HCT116 (cell line): ENCODE measurements around the gene RFX3. TPM values are rescaled to one million over a fixed set of nuclear protein-coding genes. Genes with fewer than 3 reads are reported as not detected.

Source experiments
- ATAC-seq: fragments of 200-7000 bp; cut with Tn5 transposase; 2 replicates; pipeline ENCODE4 v1.9.1; 2020; ENCODE audit warnings: mild to moderate bottlenecking, moderate library complexity
- BruUV-seq: library from RNA; stranded (reverse); fragments of 400-500 nt; replicated peaks from 2 replicates; lab custom pipeline; 2021; lab: Mats Ljungman, UMichigan
- CTCF ChIA-PET: fragments of 300-600 bp; sonication (Branson Sonifier 250); formaldehyde crosslinking; loops from one replicate; lab custom pipeline; 2021; ENCODE audit warnings: antibody characterized with exemption; lab: Charles Lee
- POLR2A ChIA-PET: fragments of 300-600, 350-600 bp; sonication (Branson Sonifier 250); formaldehyde crosslinking; loops from one replicate; lab custom pipeline; 2021; ENCODE audit warnings: antibody characterized with exemption; lab: Charles Lee
- RAD21 ChIA-PET, 2 experiments: fragments of 300-600 bp; sonication (Branson Sonifier 250); formaldehyde crosslinking; loops; one replicate each; lab custom pipeline; 2023; ENCODE audit warnings: low total read pairs in 2 of 2; ENCODE audit not compliant: uncharacterized antibody in 2 of 2, unreplicated experiment in 2 of 2, low non-redundant PET in 1 of 2; lab: Charles Lee
- DNase-seq: peaks from one replicate; pipeline ENCODE4 v3.0.0-alpha.2; 2010; ENCODE audit warnings: low read depth, low spot score
- H2AFZ ChIP-seq: fragments of 200-600 bp; shearing (Covaris generic), sonication (generic); 2 replicates; pipeline ENCODE4 v1.6.1; 2017; ENCODE audit warnings: low read depth, mixed run types, mixed read lengths, antibody characterized with exemption, low read length; ENCODE audit not compliant: poor library complexity, severe bottlenecking
- H3K27ac ChIP-seq: 2 replicates; pipeline ENCODE4 v1.5.1; 2012; ENCODE audit warnings: low read depth, low read length
- H3K27me3 ChIP-seq: fragments of 200-600 bp; sonication (generic); 2 replicates; pipeline ENCODE4 v1.6.1; 2016; ENCODE audit warnings: mixed run types, low read length, mixed read lengths; ENCODE audit not compliant: insufficient read depth
- H3K36me3 ChIP-seq, 2 experiments: fragments of 200-500 bp in 1 of 2; fragments of 200-600 bp in 1 of 2; sonication (Bioruptor generic) in 1 of 2; sonication (generic) in 1 of 2; 2 replicates each; pipeline versions ENCODE4 v1.5.1 to v1.6.1; 2014 to 2016; ENCODE audit warnings: low read length in 2 of 2, inconsistent platforms in 1 of 2, mixed read lengths in 1 of 2, mixed run types in 1 of 2; ENCODE audit not compliant: insufficient read depth in 2 of 2, control insufficient read depth in 1 of 2
- H3K4me1 ChIP-seq, 2 experiments: fragments of 200-600 bp in 1 of 2; sonication (generic) in 1 of 2; 2 replicates each; pipeline versions ENCODE4 v1.5.1 to v1.6.1; 2012 to 2017; ENCODE audit warnings: low read length in 2 of 2, inconsistent platforms in 1 of 2, mild to moderate bottlenecking in 1 of 2, mixed read lengths in 1 of 2, mixed run types in 1 of 2, moderate library complexity in 1 of 2; ENCODE audit not compliant: insufficient read depth in 2 of 2, control insufficient read depth in 1 of 2
- H3K4me2 ChIP-seq: fragments of 200-600 bp; sonication (generic); 2 replicates; pipeline ENCODE4 v1.6.1; 2017; ENCODE audit warnings: mixed run types, low read length, mixed read lengths
- H3K4me3 ChIP-seq, 2 experiments: fragments of 200-600 bp in 1 of 2; sonication (generic) in 1 of 2; replicated peaks in 1 of 2; 2 replicates each; pipeline ENCODE4 v1.5.1; 2011 to 2016; ENCODE audit warnings: low read length in 2 of 2, control low read depth in 1 of 2, low read depth in 1 of 2, mild to moderate bottlenecking in 1 of 2, mixed read lengths in 1 of 2, mixed run types in 1 of 2
- H3K79me2 ChIP-seq: fragments of 200-600 bp; sonication (generic); 2 replicates; pipeline ENCODE4 v1.6.1; 2017; ENCODE audit warnings: mild to moderate bottlenecking, mixed run types, low read length, moderate library complexity, mixed read lengths; ENCODE audit not compliant: insufficient read depth
- H3K9ac ChIP-seq: fragments of 200-600 bp; sonication (generic); 2 replicates; pipeline ENCODE4 v1.6.1; 2016; ENCODE audit warnings: low read length, mixed read lengths
- H3K9me2 ChIP-seq: fragments of 200-600 bp; sonication (generic), shearing (Covaris generic); 2 replicates; pipeline ENCODE4 v1.6.1; 2017; ENCODE audit warnings: mixed run types, mild to moderate bottlenecking, moderate library complexity; ENCODE audit not compliant: insufficient read depth
- H3K9me3 ChIP-seq, 2 experiments: fragments of 200-500 bp in 1 of 2; fragments of 200-600 bp in 1 of 2; sonication (Bioruptor generic) in 1 of 2; sonication (generic) in 1 of 2; 2 replicates each; pipeline ENCODE4 v1.6.1; 2014 to 2017; ENCODE audit warnings: low read length in 2 of 2, mixed read lengths in 2 of 2, inconsistent platforms in 1 of 2, low read depth in 1 of 2, mild to moderate bottlenecking in 1 of 2, mixed run types in 1 of 2, moderate library complexity in 1 of 2; ENCODE audit not compliant: control insufficient read depth in 1 of 2, insufficient read depth in 1 of 2
- H4K20me1 ChIP-seq: fragments of 200-600 bp; sonication (generic), shearing (Covaris generic); 2 replicates; pipeline ENCODE4 v1.6.1; 2017; ENCODE audit warnings: mixed run types, mild to moderate bottlenecking, moderate library complexity; ENCODE audit not compliant: insufficient read depth
- CEBPB ChIP-seq: IDR thresholded peaks from 2 replicates; pipeline ENCODE4 v1.6.1; 2012; ENCODE audit warnings: low read depth
- EGR1 ChIP-seq: IDR thresholded peaks from 2 replicates; pipeline ENCODE4 v1.6.1; 2012; ENCODE audit warnings: low read depth
- ELF1 ChIP-seq: IDR thresholded peaks from 2 replicates; pipeline ENCODE4 v1.6.1; 2012; ENCODE audit warnings: low read depth, borderline replicate concordance
- EZH2 ChIP-seq: fragments of 200-600 bp; sonication (generic); IDR thresholded peaks from 2 replicates; pipeline ENCODE4 v1.6.1; 2017; ENCODE audit warnings: antibody characterized with exemption, mixed run types
- EZH2phosphoT487 ChIP-seq: fragments of 200-600 bp; IDR thresholded peaks from 2 replicates; pipeline ENCODE4 v1.6.1; 2018; ENCODE audit warnings: antibody characterized with exemption, borderline replicate concordance
- FOSL1 ChIP-seq: IDR thresholded peaks from 2 replicates; pipeline ENCODE4 v1.6.1; 2012; ENCODE audit warnings: low read depth
- JUND ChIP-seq: IDR thresholded peaks from 2 replicates; pipeline ENCODE4 v1.6.1; 2012
- POLR2A ChIP-seq: IDR thresholded peaks from 2 replicates; pipeline ENCODE4 v1.7.0; 2011; ENCODE audit warnings: borderline replicate concordance; ENCODE audit not compliant: insufficient read depth, insufficient read length; ENCODE audit errors: extremely low read depth
- POLR2AphosphoS5 ChIP-seq: IDR thresholded peaks from 2 replicates; pipeline ENCODE4 v1.6.1; 2011; ENCODE audit warnings: mild to moderate bottlenecking, low read depth, low read length, moderate library complexity
- RAD21 ChIP-seq: IDR thresholded peaks from 2 replicates; pipeline ENCODE4 v1.6.1; 2012; ENCODE audit warnings: low read depth, mild to moderate bottlenecking
- SIN3A ChIP-seq: IDR thresholded peaks from 2 replicates; pipeline ENCODE4 v1.6.1; 2012; ENCODE audit warnings: low read depth
- SP1 ChIP-seq: IDR thresholded peaks from 2 replicates; pipeline ENCODE4 v1.6.1; 2012; ENCODE audit warnings: low read depth
- TCF7L2 ChIP-seq: IDR thresholded peaks from 2 replicates; pipeline ENCODE4 v1.7.0; 2011; ENCODE audit warnings: borderline replicate concordance, inconsistent platforms; ENCODE audit not compliant: insufficient read depth, insufficient read length; ENCODE audit errors: extremely low read depth
- YY1 ChIP-seq: IDR thresholded peaks from 2 replicates; pipeline ENCODE4 v1.6.1; 2011; ENCODE audit warnings: low read length, low read depth, moderate library complexity, mild to moderate bottlenecking; ENCODE audit not compliant: insufficient replicate concordance; ENCODE audit errors: extremely low read depth
- ZFX ChIP-seq: fragments of 450-650 bp; IDR thresholded peaks from 2 replicates; pipeline ENCODE4 v1.6.1; 2017
- intact Hi-C: fragments of 100-400 bp; cut with micrococcal nuclease; formaldehyde crosslinking; loops from 2 replicates; pipeline ENCODE4 v1.10.0; 2022
- total RNA-seq: library from RNA; stranded (reverse); gene quantifications from one replicate; pipeline ENCODE4 v1.2.1, GENCODE V29; 2021; ENCODE audit not compliant: unreplicated experiment
- TF ChIP-seq, protein P1 (sequence below), 3 experiments: fragments of 200-600 bp in 1 of 3; sonication (generic) in 1 of 3; IDR thresholded peaks in 2 of 3; conservative IDR thresholded peaks in 1 of 3; 2 replicates each; pipeline ENCODE4 v1.5.1; 2012 to 2017; ENCODE audit warnings: low read depth in 2 of 3, low read length in 2 of 3, antibody characterized with exemption in 1 of 3, borderline replicate concordance in 1 of 3, control low read depth in 1 of 3, mild to moderate bottlenecking in 1 of 3, mixed read lengths in 1 of 3, mixed run types in 1 of 3, moderate library complexity in 1 of 3; ENCODE audit not compliant: insufficient read depth in 1 of 3
- TF ChIP-seq, protein P2 (sequence below): IDR thresholded peaks from 2 replicates; pipeline ENCODE4 v1.6.1; 2012
- TF ChIP-seq, protein P3 (sequence below): IDR thresholded peaks from 2 replicates; pipeline ENCODE4 v1.6.1; 2012
- TF ChIP-seq, protein P4 (sequence below): IDR thresholded peaks from 2 replicates; pipeline ENCODE4 v1.6.1; 2012; ENCODE audit warnings: low read depth
- TF ChIP-seq, protein P5 (sequence below): IDR thresholded peaks from 2 replicates; pipeline ENCODE4 v1.6.1; 2011; ENCODE audit warnings: mild to moderate bottlenecking, low read length, moderate library complexity; ENCODE audit not compliant: insufficient replicate concordance; ENCODE audit errors: extremely low read depth

Gene RFX3
- total RNA-seq, 1 experiment from 2014 or later, result 11.8 TPM

DNA sequence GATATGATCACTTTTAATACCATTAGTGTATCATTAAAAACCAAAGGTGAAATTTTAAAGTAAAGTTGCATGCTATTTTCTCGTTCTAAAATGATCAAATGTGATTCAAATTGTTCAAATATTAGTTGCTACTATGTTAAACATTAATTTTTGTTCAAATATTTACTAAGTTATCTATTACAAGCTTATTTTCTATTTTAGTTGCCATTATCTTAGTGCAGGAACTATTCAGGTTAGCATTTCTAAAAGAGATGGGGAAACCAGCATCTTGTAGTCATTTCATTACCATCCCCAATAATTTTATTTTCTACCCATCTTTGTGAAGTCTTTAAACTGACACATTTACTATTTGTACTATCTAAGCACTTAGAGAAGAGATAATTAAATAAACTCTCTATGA is 166.0 kb downstream of the RFX3 start:
- RAD21 ChIA-PET, result no interaction called here
- no peaks in the 10 kb centered on the region for H3K9me3 ChIP-seq
- DNase-seq, result no peak
- intact Hi-C loops, result no loop called here
- ATAC-seq, result no peak
- POLR2A ChIA-PET, result no interaction called here
- no peaks in the 10 kb centered on the region for H3K4me1 ChIP-seq
- no peaks in the 10 kb centered on the region for H3K27me3 ChIP-seq
- no peak overlapping the region for H3K4me2 ChIP-seq
- CTCF ChIA-PET, result no interaction called here
- H3K4me3 ChIP-seq, result no peak overlapping the region
- no peaks in the 10 kb centered on the region for H3K36me3 ChIP-seq
- no peaks in the 10 kb centered on the region for H3K9me2 ChIP-seq
- H2AFZ ChIP-seq, result no peak overlapping the region
- TF ChIP-seq, protein P1, sequence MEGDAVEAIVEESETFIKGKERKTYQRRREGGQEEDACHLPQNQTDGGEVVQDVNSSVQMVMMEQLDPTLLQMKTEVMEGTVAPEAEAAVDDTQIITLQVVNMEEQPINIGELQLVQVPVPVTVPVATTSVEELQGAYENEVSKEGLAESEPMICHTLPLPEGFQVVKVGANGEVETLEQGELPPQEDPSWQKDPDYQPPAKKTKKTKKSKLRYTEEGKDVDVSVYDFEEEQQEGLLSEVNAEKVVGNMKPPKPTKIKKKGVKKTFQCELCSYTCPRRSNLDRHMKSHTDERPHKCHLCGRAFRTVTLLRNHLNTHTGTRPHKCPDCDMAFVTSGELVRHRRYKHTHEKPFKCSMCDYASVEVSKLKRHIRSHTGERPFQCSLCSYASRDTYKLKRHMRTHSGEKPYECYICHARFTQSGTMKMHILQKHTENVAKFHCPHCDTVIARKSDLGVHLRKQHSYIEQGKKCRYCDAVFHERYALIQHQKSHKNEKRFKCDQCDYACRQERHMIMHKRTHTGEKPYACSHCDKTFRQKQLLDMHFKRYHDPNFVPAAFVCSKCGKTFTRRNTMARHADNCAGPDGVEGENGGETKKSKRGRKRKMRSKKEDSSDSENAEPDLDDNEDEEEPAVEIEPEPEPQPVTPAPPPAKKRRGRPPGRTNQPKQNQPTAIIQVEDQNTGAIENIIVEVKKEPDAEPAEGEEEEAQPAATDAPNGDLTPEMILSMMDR (IDR thresholded peaks at IDR 0.05 in 2 of 3, conservative IDR thresholded peaks at IDR 0.05 in 1 of 3; ENCODE audit: borderline replicate concordance in 1 of 3, insufficient read depth in 1 of 3, low read depth in 2 of 3, low read length in 2 of 3), result no peak
- TF ChIP-seq SIN3A, result no peak
- no peak for TF ChIP-seq EZH2
- TF ChIP-seq FOSL1, result no peak
- TF ChIP-seq, protein P2, sequence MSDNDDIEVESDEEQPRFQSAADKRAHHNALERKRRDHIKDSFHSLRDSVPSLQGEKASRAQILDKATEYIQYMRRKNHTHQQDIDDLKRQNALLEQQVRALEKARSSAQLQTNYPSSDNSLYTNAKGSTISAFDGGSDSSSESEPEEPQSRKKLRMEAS, result no peak
- no peak for TF ChIP-seq YY1
- no peak for TF ChIP-seq EZH2phosphoT487
- TF ChIP-seq EGR1, result no peak
- no peak for TF ChIP-seq ELF1
- TF ChIP-seq POLR2AphosphoS5, result no peak
- no peak for TF ChIP-seq SP1
- TF ChIP-seq, protein P3, sequence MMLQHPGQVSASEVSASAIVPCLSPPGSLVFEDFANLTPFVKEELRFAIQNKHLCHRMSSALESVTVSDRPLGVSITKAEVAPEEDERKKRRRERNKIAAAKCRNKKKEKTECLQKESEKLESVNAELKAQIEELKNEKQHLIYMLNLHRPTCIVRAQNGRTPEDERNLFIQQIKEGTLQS, result no peak
- no peak for TF ChIP-seq RAD21
- no peak for TF ChIP-seq TCF7L2
- TF ChIP-seq, protein P4, sequence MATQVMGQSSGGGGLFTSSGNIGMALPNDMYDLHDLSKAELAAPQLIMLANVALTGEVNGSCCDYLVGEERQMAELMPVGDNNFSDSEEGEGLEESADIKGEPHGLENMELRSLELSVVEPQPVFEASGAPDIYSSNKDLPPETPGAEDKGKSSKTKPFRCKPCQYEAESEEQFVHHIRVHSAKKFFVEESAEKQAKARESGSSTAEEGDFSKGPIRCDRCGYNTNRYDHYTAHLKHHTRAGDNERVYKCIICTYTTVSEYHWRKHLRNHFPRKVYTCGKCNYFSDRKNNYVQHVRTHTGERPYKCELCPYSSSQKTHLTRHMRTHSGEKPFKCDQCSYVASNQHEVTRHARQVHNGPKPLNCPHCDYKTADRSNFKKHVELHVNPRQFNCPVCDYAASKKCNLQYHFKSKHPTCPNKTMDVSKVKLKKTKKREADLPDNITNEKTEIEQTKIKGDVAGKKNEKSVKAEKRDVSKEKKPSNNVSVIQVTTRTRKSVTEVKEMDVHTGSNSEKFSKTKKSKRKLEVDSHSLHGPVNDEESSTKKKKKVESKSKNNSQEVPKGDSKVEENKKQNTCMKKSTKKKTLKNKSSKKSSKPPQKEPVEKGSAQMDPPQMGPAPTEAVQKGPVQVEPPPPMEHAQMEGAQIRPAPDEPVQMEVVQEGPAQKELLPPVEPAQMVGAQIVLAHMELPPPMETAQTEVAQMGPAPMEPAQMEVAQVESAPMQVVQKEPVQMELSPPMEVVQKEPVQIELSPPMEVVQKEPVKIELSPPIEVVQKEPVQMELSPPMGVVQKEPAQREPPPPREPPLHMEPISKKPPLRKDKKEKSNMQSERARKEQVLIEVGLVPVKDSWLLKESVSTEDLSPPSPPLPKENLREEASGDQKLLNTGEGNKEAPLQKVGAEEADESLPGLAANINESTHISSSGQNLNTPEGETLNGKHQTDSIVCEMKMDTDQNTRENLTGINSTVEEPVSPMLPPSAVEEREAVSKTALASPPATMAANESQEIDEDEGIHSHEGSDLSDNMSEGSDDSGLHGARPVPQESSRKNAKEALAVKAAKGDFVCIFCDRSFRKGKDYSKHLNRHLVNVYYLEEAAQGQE, result no peak
- TF ChIP-seq ZFX, result no peak
- no peak for TF ChIP-seq JUND
- TF ChIP-seq POLR2A, result no peak
- TF ChIP-seq, protein P5, sequence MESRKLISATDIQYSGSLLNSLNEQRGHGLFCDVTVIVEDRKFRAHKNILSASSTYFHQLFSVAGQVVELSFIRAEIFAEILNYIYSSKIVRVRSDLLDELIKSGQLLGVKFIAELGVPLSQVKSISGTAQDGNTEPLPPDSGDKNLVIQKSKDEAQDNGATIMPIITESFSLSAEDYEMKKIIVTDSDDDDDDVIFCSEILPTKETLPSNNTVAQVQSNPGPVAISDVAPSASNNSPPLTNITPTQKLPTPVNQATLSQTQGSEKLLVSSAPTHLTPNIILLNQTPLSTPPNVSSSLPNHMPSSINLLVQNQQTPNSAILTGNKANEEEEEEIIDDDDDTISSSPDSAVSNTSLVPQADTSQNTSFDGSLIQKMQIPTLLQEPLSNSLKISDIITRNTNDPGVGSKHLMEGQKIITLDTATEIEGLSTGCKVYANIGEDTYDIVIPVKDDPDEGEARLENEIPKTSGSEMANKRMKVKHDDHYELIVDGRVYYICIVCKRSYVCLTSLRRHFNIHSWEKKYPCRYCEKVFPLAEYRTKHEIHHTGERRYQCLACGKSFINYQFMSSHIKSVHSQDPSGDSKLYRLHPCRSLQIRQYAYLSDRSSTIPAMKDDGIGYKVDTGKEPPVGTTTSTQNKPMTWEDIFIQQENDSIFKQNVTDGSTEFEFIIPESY, result no peak
- no peak for TF ChIP-seq CEBPB
- H3K27ac ChIP-seq, result no peak overlapping the region
- no TSS peak for BruUV-seq
- H3K79me2 ChIP-seq, result no peaks in the 10 kb centered on the region
- H4K20me1 ChIP-seq, result no peaks in the 10 kb centered on the region
- H3K9ac ChIP-seq, result no peak overlapping the region
